IMR-90 (cell line): Measurements from ENCODE around the gene ZSWIM8. TPM values are rescaled to one million over a fixed set of nuclear protein-coding genes. Genes with fewer than 3 reads are reported as not detected.

Source experiments
- ATAC-seq: fragments of 200-7000 bp; cut with Tn5 transposase; 2 replicates; pipeline ENCODE4 v1.9.1; 2020; ENCODE audit warnings: low read depth, mild to moderate bottlenecking, moderate library complexity
- BruUV-seq: library from RNA; stranded (reverse); fragments of 400-500 nt; replicated peaks from 2 replicates; lab custom pipeline; 2021; lab: Mats Ljungman, UMichigan
- CTCF ChIA-PET: fragments of 300-600 bp; formaldehyde crosslinking; extraction: SDS; loops from one replicate; lab custom pipeline; 2021; ENCODE audit warnings: antibody characterized with exemption; lab: Yijun Ruan, JAX
- POLR2A ChIA-PET: fragments of 300-600 bp; sonication (Branson Sonifier 250); formaldehyde crosslinking; loops from one replicate; lab custom pipeline; 2022; ENCODE audit warnings: antibody characterized with exemption; ENCODE audit not compliant: unreplicated experiment; lab: Charles Lee
- DNase-seq: peaks from one replicate; pipeline ENCODE4 v3.0.0; 2013
- H2AFZ ChIP-seq: replicated peaks from 2 replicates; pipeline ENCODE3; 2013; ENCODE audit warnings: low read length, mild to moderate bottlenecking; ENCODE audit not compliant: poor library complexity
- H2AK5ac ChIP-seq: 2 replicates; pipeline ENCODE4 v1.6.1; 2013; ENCODE audit warnings: low read depth, low read length, inconsistent platforms
- H2AK9ac ChIP-seq: replicated peaks from 2 replicates; pipeline ENCODE3; 2013; ENCODE audit warnings: mild to moderate bottlenecking, low read depth, low read length, moderate library complexity; ENCODE audit not compliant: poor library complexity
- H2BK120ac ChIP-seq: 2 replicates; pipeline ENCODE4 v1.6.1; 2013; ENCODE audit warnings: low read depth, low read length, inconsistent platforms
- H2BK15ac ChIP-seq: 3 replicates; pipeline ENCODE4 v1.6.1; 2013; ENCODE audit warnings: low read depth, low read length, inconsistent platforms
- H2BK20ac ChIP-seq: 2 replicates; pipeline ENCODE4 v1.6.1; 2013; ENCODE audit warnings: low read depth, mild to moderate bottlenecking, inconsistent platforms, low read length, moderate library complexity
- H2BK5ac ChIP-seq: 2 replicates; pipeline ENCODE4 v1.6.1; 2013; ENCODE audit warnings: mild to moderate bottlenecking, low read depth, low read length, inconsistent platforms; ENCODE audit not compliant: poor library complexity, severe bottlenecking
- H3K14ac ChIP-seq: replicated peaks from 2 replicates; pipeline ENCODE4 v1.6.1; 2013; ENCODE audit warnings: low read depth, low read length, inconsistent platforms
- H3K18ac ChIP-seq: 2 replicates; pipeline ENCODE4 v1.6.1; 2013; ENCODE audit warnings: low read depth, low read length, control low read depth
- H3K23ac ChIP-seq: 2 replicates; pipeline ENCODE4 v1.6.1; 2013; ENCODE audit warnings: low read depth, low read length, inconsistent platforms
- H3K27ac ChIP-seq: 2 replicates; pipeline ENCODE4 v1.5.1; 2013; ENCODE audit warnings: mild to moderate bottlenecking, control low read depth, low read length; ENCODE audit not compliant: insufficient read depth
- H3K27me3 ChIP-seq: 2 replicates; pipeline ENCODE4 v1.6.1; 2013; ENCODE audit warnings: low read length; ENCODE audit not compliant: control insufficient read depth, insufficient read depth
- H3K36me3 ChIP-seq: 2 replicates; pipeline ENCODE4 v1.6.1; 2013; ENCODE audit warnings: low read length, mixed read lengths; ENCODE audit not compliant: control insufficient read depth, insufficient read depth
- H3K4ac ChIP-seq: 2 replicates; pipeline ENCODE4 v1.6.1; 2013; ENCODE audit warnings: low read depth, low read length, inconsistent platforms
- H3K4me1 ChIP-seq: 2 replicates; pipeline ENCODE4 v1.6.1; 2013; ENCODE audit warnings: low read length, mixed read lengths; ENCODE audit not compliant: control insufficient read depth, insufficient read depth
- H3K4me2 ChIP-seq: 2 replicates; pipeline ENCODE4 v1.6.1; 2013; ENCODE audit warnings: low read depth, mild to moderate bottlenecking, control low read depth, low read length, moderate library complexity
- H3K4me3 ChIP-seq: 2 replicates; pipeline ENCODE4 v1.5.1; 2013; ENCODE audit warnings: low read depth, mild to moderate bottlenecking, control low read depth, low read length, moderate library complexity; ENCODE audit not compliant: insufficient read depth
- H3K56ac ChIP-seq: 2 replicates; pipeline ENCODE4 v1.6.1; 2013; ENCODE audit warnings: low read length, inconsistent platforms; ENCODE audit not compliant: insufficient read depth; ENCODE audit errors: extremely low read depth
- H3K79me1 ChIP-seq, 2 experiments: 2 replicates each; pipeline ENCODE4 v1.6.1; 2013; ENCODE audit warnings: low read length in 2 of 2, inconsistent platforms in 1 of 2, low read depth in 1 of 2
- H3K9ac ChIP-seq: 2 replicates; pipeline ENCODE4 v1.6.1; 2013; ENCODE audit warnings: low read depth, low read length, control low read depth
- H3K9me1 ChIP-seq: 2 replicates; pipeline ENCODE4 v1.6.1; 2013; ENCODE audit warnings: low read length, inconsistent platforms; ENCODE audit not compliant: insufficient read depth
- H3K9me3 ChIP-seq: 2 replicates; pipeline ENCODE4 v1.6.1; 2013; ENCODE audit warnings: low read length; ENCODE audit not compliant: control insufficient read depth, insufficient read depth
- H4K20me1 ChIP-seq: 2 replicates; pipeline ENCODE4 v1.6.1; 2013; ENCODE audit warnings: low read length, inconsistent platforms; ENCODE audit not compliant: insufficient read depth
- H4K5ac ChIP-seq: 2 replicates; pipeline ENCODE4 v1.6.1; 2013; ENCODE audit warnings: mild to moderate bottlenecking, low read depth, low read length, control low read depth
- H4K8ac ChIP-seq, 2 experiments: 2 replicates each; pipeline ENCODE4 v1.6.1; 2013; ENCODE audit warnings: low read depth in 2 of 2, low read length in 2 of 2, control low read depth in 1 of 2, inconsistent platforms in 1 of 2
- H4K91ac ChIP-seq: 2 replicates; pipeline ENCODE4 v1.6.1; 2013; ENCODE audit warnings: low read depth, low read length, inconsistent platforms; ENCODE audit not compliant: insufficient read depth
- ELK1 ChIP-seq: fragments of 150-350 bp; IDR thresholded peaks from 2 replicates; pipeline ENCODE4 v1.6.1; 2016; ENCODE audit warnings: low read depth, mild to moderate bottlenecking, low read length, moderate library complexity, borderline replicate concordance
- MXI1 ChIP-seq: IDR thresholded peaks from 2 replicates; pipeline ENCODE4 v1.6.1; 2012; ENCODE audit warnings: low read depth, mild to moderate bottlenecking, low read length, moderate library complexity, borderline replicate concordance
- RAD21 ChIP-seq: IDR thresholded peaks from 2 replicates; pipeline ENCODE4 v1.6.1; 2012; ENCODE audit warnings: low read length, improper control_type of control experiment
- WGBS, 2 experiments: methylation state at CpG; one replicate each; pipeline versions ENCODE4 v1.1.5 to v1.1.7; 2013; ENCODE audit warnings: missing lambda C conversion rate in 2 of 2; ENCODE audit not compliant: insufficient read length in 1 of 2; ENCODE audit errors: extremely low coverage in 2 of 2; 5-methylcytosine and 5-hydroxymethylcytosine counted together
- dilution Hi-C: fragments of 300-500 bp; cut with HindIII; formaldehyde crosslinking; loops from one replicate; pipeline ENCODE4 v1.14.3; 2018; ENCODE audit warnings: low sequenced_read_pairs; ENCODE audit not compliant: unreplicated experiment
- in situ Hi-C: fragments of 300-500 bp; cut with MboI; formaldehyde crosslinking; loops from 3 replicates; pipeline ENCODE4 v1.14.3; 2019; ENCODE audit warnings: low sequenced_read_pairs, inconsistent platforms, mixed read lengths
- intact Hi-C: fragments of 100-400 bp; cut with micrococcal nuclease; formaldehyde crosslinking; loops from 2 replicates; pipeline ENCODE4 v1.10.0; 2022
- polyA plus RNA-seq, 3 experiments: library from polyadenylated mRNA; depleted of rRNA; stranded (reverse); fragments of >200 nt; gene quantifications; 2 replicates each; pipeline ENCODE4 v1.2.3, GENCODE V29; 2012; ENCODE audit warnings: low replicate concordance in 1 of 3
- total RNA-seq: library from RNA; depleted of rRNA; stranded (reverse); fragments of >200 nt; gene quantifications from 2 replicates; pipeline ENCODE4 v1.2.3, GENCODE V29; 2012
- TF ChIP-seq, protein P1 (sequence below): conservative IDR thresholded peaks from 2 replicates; pipeline ENCODE4 v1.5.1; 2012; ENCODE audit warnings: mild to moderate bottlenecking, low read depth, low read length, improper control_type of control experiment

The ZSWIM8 gene
- total and polyA plus RNA-seq, 2 of the 4 experiments (the other 2 are of a cell fraction), result 16.8 to 103 TPM

GRCh38 chr10:73774637-73775036 lies 10.8 kb upstream of the ZSWIM8 start:
- ChIA-PET CTCF (no interaction called here), POLR2A (no interaction called here)
- in situ Hi-C loops (no loop called here), intact Hi-C loops (no loop called here), dilution Hi-C loops (no loop called here)
- Histone ChIP-seq H3K23ac (peak overlapping the region; percentile 76; the same call in 1 of the 2 replicates), H3K9me1 (peaks cover 10% of the 10 kb centered on the region; the same call in 1 of the 2 replicates), H3K79me1 (peaks cover 0 to 54% of the 10 kb centered on the region in 2 experiments; a peak in 2 of 4 replicates), H4K5ac (no peak overlapping the region), H3K36me3 (peaks cover 38% of the 10 kb centered on the region), H3K27me3 (no peaks in the 10 kb centered on the region), H2BK20ac (no peak overlapping the region), H2BK5ac (peak overlapping the region; percentile 18), H4K20me1 (peaks cover 25% of the 10 kb centered on the region), H3K4ac (0 out of 2 replicates have a peak overlapping the region, but pooled peaks have one; percentile 25), H4K91ac (no peak overlapping the region), H2AK5ac (peak overlapping the region; percentile 76), H4K8ac (no peak overlapping the region), H3K56ac (no peak overlapping the region), H3K4me3 (peak overlapping the region; percentile 72), H3K14ac (peak overlapping the region; percentile 87; the same call in 1 of the 2 replicates), H3K9me3 (no peaks in the 10 kb centered on the region), H3K4me2 (peak overlapping the region; percentile 93), H3K9ac (peak overlapping the region; percentile 78), H2AFZ (no peak overlapping the region), H3K27ac (no peak overlapping the region), H3K18ac (no peak overlapping the region), H2BK15ac (no peak overlapping the region), H3K4me1 (peaks cover 7% of the 10 kb centered on the region), H2BK120ac (no peak overlapping the region), H2AK9ac (peak overlapping the region; percentile 66)
- TF ChIP-seq ELK1 (no peak), RAD21 (0 out of 2 replicates have a peak, but pooled peaks have one; percentile 19), MXI1 (no peak)
- TF ChIP-seq, protein P1, sequence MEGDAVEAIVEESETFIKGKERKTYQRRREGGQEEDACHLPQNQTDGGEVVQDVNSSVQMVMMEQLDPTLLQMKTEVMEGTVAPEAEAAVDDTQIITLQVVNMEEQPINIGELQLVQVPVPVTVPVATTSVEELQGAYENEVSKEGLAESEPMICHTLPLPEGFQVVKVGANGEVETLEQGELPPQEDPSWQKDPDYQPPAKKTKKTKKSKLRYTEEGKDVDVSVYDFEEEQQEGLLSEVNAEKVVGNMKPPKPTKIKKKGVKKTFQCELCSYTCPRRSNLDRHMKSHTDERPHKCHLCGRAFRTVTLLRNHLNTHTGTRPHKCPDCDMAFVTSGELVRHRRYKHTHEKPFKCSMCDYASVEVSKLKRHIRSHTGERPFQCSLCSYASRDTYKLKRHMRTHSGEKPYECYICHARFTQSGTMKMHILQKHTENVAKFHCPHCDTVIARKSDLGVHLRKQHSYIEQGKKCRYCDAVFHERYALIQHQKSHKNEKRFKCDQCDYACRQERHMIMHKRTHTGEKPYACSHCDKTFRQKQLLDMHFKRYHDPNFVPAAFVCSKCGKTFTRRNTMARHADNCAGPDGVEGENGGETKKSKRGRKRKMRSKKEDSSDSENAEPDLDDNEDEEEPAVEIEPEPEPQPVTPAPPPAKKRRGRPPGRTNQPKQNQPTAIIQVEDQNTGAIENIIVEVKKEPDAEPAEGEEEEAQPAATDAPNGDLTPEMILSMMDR, result 0 out of 2 replicates have a peak, but pooled peaks have one; percentile 27
- ATAC-seq (no peak), DNase-seq (peak; percentile 24)
- 33% methylated on average over 1 of the region's 5 CpGs; no CpG with 5 or more reads in 1 of the 2 experiments for WGBS, 2 experiments
- no TSS peak for BruUV-seq
